HUES6 (cell line): Measurements from ENCODE around the gene CGNL1.

Experiments
- H3K27ac ChIP-seq: 2 replicates; pipeline ENCODE4 v1.7.0; 2013; ENCODE audit warnings: low read depth, mild to moderate bottlenecking, low read length, inconsistent platforms
- H3K27me3 ChIP-seq: 2 replicates; pipeline ENCODE4 v1.6.1; 2013; ENCODE audit warnings: low read length; ENCODE audit not compliant: control insufficient read depth, insufficient read depth
- H3K36me3 ChIP-seq: 2 replicates; pipeline ENCODE4 v1.6.1; 2013; ENCODE audit warnings: low read length; ENCODE audit not compliant: control insufficient read depth, insufficient read depth
- H3K4me1 ChIP-seq: 2 replicates; pipeline ENCODE4 v1.6.1; 2013; ENCODE audit warnings: low read length; ENCODE audit not compliant: control insufficient read depth, insufficient read depth
- H3K4me3 ChIP-seq: 2 replicates; pipeline ENCODE4 v1.5.1; 2013; ENCODE audit warnings: low read depth, low read length
- H3K9ac ChIP-seq: one replicate; pipeline ENCODE4 v1.6.1; 2013; ENCODE audit warnings: mild to moderate bottlenecking, low read length
- H3K9me3 ChIP-seq: 2 replicates; pipeline ENCODE4 v1.6.1; 2013; ENCODE audit warnings: low read depth, low read length; ENCODE audit not compliant: control insufficient read depth, insufficient read depth

CGNL1 gene

GRCh38 chr15:57439128-57440027 lies 63.1 kb downstream of the CGNL1 start:
- H3K36me3 ChIP-seq, result peaks cover 44% of the 10 kb centered on the region
- H3K4me3 ChIP-seq, result no peak overlapping the region
- no peak overlapping the region for H3K9ac ChIP-seq
- H3K4me1 ChIP-seq, result peaks cover 17% of the 10 kb centered on the region
- no peaks in the 10 kb centered on the region for H3K9me3 ChIP-seq
- H3K27me3 ChIP-seq, result no peaks in the 10 kb centered on the region
- no peak overlapping the region for H3K27ac ChIP-seq

- Histone ChIP-seq H3K4me1 (peaks cover 24% of the 10 kb centered on the region), H3K9ac (no peak overlapping the region), H3K36me3 (peaks cover 50% of the 10 kb centered on the region), H3K27me3 (no peaks in the 10 kb centered on the region), H3K4me3 (no peak overlapping the region), H3K9me3 (no peaks in the 10 kb centered on the region), H3K27ac (no peak overlapping the region)
These were observed 63.9 kb downstream of the CGNL1 start for GRCh38 chr15:57440167-57440566.

- Histone ChIP-seq H3K36me3 (peaks cover 50% of the 10 kb centered on the region), H3K4me3 (no peak overlapping the region), H3K9ac (no peak overlapping the region), H3K4me1 (peaks cover 27% of the 10 kb centered on the region), H3K27ac (peak overlapping the region; percentile 49; the same call in 1 of the 2 replicates), H3K27me3 (no peaks in the 10 kb centered on the region), H3K9me3 (no peaks in the 10 kb centered on the region)
These were observed 64.5 kb downstream of the CGNL1 start for GRCh38 chr15:57440799-57441198.

GRCh38 chr15:57442335-57442734 lies 66.0 kb downstream of the CGNL1 start:
- Histone ChIP-seq H3K9ac (no peak overlapping the region), H3K9me3 (no peaks in the 10 kb centered on the region), H3K4me3 (no peak overlapping the region), H3K27ac (no peak overlapping the region), H3K27me3 (no peaks in the 10 kb centered on the region), H3K36me3 (peaks cover 50% of the 10 kb centered on the region), H3K4me1 (peaks cover 32% of the 10 kb centered on the region)

- no peaks in the 10 kb centered on the region for H3K9me3 ChIP-seq
- H3K4me3 ChIP-seq, result no peak overlapping the region
- H3K9ac ChIP-seq, result no peak overlapping the region
- no peak overlapping the region for H3K27ac ChIP-seq
- H3K4me1 ChIP-seq, result peaks cover 32% of the 10 kb centered on the region
- no peaks in the 10 kb centered on the region for H3K27me3 ChIP-seq
- H3K36me3 ChIP-seq, result peaks cover 45% of the 10 kb centered on the region
These were observed 67.2 kb downstream of the CGNL1 start for GRCh38 chr15:57443486-57443885.

- peaks cover 45% of the 10 kb centered on the region for H3K36me3 ChIP-seq
- peaks cover 28% of the 10 kb centered on the region for H3K4me1 ChIP-seq
- no peaks in the 10 kb centered on the region for H3K9me3 ChIP-seq
- H3K27ac ChIP-seq, result peak overlapping the region; percentile 79
- H3K9ac ChIP-seq, result no peak overlapping the region
- H3K4me3 ChIP-seq, result no peak overlapping the region
- no peaks in the 10 kb centered on the region for H3K27me3 ChIP-seq
These were observed 68.7 kb downstream of the CGNL1 start for GRCh38 chr15:57444877-57445513.

GRCh38 chr15:57445872-57446271 lies 69.6 kb downstream of the CGNL1 start:
- H3K4me1 ChIP-seq, result peaks cover 19% of the 10 kb centered on the region
- peak overlapping the region; percentile 79 for H3K27ac ChIP-seq

GRCh38 chr15:57446393-57446792 lies 70.1 kb downstream of the CGNL1 start:
- Histone ChIP-seq H3K27ac (peak overlapping the region; percentile 79; the same call in 1 of the 2 replicates), H3K4me3 (no peak overlapping the region), H3K4me1 (peaks cover 19% of the 10 kb centered on the region), H3K9ac (no peak overlapping the region), H3K9me3 (no peaks in the 10 kb centered on the region), H3K36me3 (peaks cover 49% of the 10 kb centered on the region), H3K27me3 (no peaks in the 10 kb centered on the region)

More at GRCh38 chr15:57445872-57446271, 69.6 kb downstream of the CGNL1 start:
- Histone ChIP-seq H3K36me3 (peaks cover 46% of the 10 kb centered on the region), H3K4me3 (no peak overlapping the region), H3K9me3 (no peaks in the 10 kb centered on the region), H3K27me3 (no peaks in the 10 kb centered on the region), H3K9ac (no peak overlapping the region)

- no peak overlapping the region for H3K27ac ChIP-seq
- no peaks in the 10 kb centered on the region for H3K9me3 ChIP-seq
- H3K27me3 ChIP-seq, result no peaks in the 10 kb centered on the region
- no peaks in the 10 kb centered on the region; the same call in 1 of the 2 replicates for H3K4me1 ChIP-seq
- no peak overlapping the region for H3K4me3 ChIP-seq
- no peak overlapping the region for H3K9ac ChIP-seq
- peaks cover 59% of the 10 kb centered on the region for H3K36me3 ChIP-seq
These were observed 75.2 kb downstream of the CGNL1 start for GRCh38 chr15:57451555-57451954.

GRCh38 chr15:57452090-57452754 lies 75.9 kb downstream of the CGNL1 start:
- H3K4me1 ChIP-seq, result no peaks in the 10 kb centered on the region; the same call in 1 of the 2 replicates
- no peaks in the 10 kb centered on the region for H3K9me3 ChIP-seq
- H3K9ac ChIP-seq, result no peak overlapping the region
- H3K27me3 ChIP-seq, result no peaks in the 10 kb centered on the region
- H3K36me3 ChIP-seq, result peaks cover 66% of the 10 kb centered on the region
- H3K4me3 ChIP-seq, result no peak overlapping the region
- H3K27ac ChIP-seq, result no peak overlapping the region

GRCh38 chr15:57455929-57456328 lies 79.6 kb downstream of the CGNL1 start:
- no peaks in the 10 kb centered on the region for H3K27me3 ChIP-seq
- H3K27ac ChIP-seq, result no peak overlapping the region
- no peaks in the 10 kb centered on the region for H3K4me1 ChIP-seq
- no peak overlapping the region for H3K4me3 ChIP-seq
- no peaks in the 10 kb centered on the region for H3K9me3 ChIP-seq
- H3K9ac ChIP-seq, result no peak overlapping the region
- peaks cover 81% of the 10 kb centered on the region for H3K36me3 ChIP-seq
